Brain microvascular endothelial cell (primary cell): ENCODE results near the gene MAST1.

ENCODE experiments used
- DNase-seq: peaks from one replicate; pipeline ENCODE4 v3.0.0-alpha.2; 2020
- H3K27ac ChIP-seq: fragments of 250-450 bp; sonication (Bioruptor Pico); 2 replicates; pipeline ENCODE4 v1.5.1; 2020; ENCODE audit warnings: mild to moderate bottlenecking, moderate library complexity
- H3K27me3 ChIP-seq: fragments of 250-450 bp; sonication (Bioruptor Pico); replicated peaks from 2 replicates; pipeline ENCODE4 v1.5.1; 2020; ENCODE audit warnings: mild to moderate bottlenecking
- H3K36me3 ChIP-seq: fragments of 250-450 bp; sonication (Bioruptor Pico); replicated peaks from 2 replicates; pipeline ENCODE4 v1.5.1; 2020; ENCODE audit warnings: mild to moderate bottlenecking
- H3K4me3 ChIP-seq: 2 replicates; pipeline ENCODE4 v1.5.1; 2011; ENCODE audit warnings: low read depth, mild to moderate bottlenecking, control low read depth, low read length, moderate library complexity
- in situ Hi-C: cut with HindIII; loops from 2 replicates; pipeline ENCODE4 v1.10.0; 2017; ENCODE audit warnings: low sequenced_read_pairs, low pct_ligation_motif_present
- TF ChIP-seq, protein P1 (sequence below): IDR thresholded peaks from 2 replicates; pipeline ENCODE4 v1.5.1; 2011; ENCODE audit warnings: low read depth, mild to moderate bottlenecking, moderate library complexity, low read length, control low read depth, inconsistent platforms; ENCODE audit errors: missing control alignments

Gene MAST1

DNA sequence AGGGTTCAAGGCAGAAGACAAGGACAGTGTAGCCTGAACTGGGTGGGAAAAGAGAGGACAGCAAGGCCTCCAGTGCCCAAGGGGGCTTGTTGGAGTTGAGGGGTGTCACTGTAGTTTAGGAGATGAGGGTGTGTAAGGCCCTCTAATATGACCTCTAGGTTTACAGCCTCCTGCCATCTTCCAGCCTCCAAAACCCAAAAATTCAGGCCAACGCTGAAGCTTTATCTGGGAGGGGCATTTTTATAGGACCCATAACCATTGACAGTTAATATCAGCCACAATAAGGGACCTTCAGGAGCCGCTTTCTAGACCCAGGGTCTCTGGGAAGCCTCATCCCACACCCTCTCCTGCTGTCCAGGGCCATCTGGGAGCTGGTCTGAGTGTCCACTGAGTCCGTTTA, 45.9 kb downstream of the MAST1 start:
- H3K36me3 ChIP-seq = no peaks in the 10 kb centered on the region
- TF ChIP-seq, protein P1, sequence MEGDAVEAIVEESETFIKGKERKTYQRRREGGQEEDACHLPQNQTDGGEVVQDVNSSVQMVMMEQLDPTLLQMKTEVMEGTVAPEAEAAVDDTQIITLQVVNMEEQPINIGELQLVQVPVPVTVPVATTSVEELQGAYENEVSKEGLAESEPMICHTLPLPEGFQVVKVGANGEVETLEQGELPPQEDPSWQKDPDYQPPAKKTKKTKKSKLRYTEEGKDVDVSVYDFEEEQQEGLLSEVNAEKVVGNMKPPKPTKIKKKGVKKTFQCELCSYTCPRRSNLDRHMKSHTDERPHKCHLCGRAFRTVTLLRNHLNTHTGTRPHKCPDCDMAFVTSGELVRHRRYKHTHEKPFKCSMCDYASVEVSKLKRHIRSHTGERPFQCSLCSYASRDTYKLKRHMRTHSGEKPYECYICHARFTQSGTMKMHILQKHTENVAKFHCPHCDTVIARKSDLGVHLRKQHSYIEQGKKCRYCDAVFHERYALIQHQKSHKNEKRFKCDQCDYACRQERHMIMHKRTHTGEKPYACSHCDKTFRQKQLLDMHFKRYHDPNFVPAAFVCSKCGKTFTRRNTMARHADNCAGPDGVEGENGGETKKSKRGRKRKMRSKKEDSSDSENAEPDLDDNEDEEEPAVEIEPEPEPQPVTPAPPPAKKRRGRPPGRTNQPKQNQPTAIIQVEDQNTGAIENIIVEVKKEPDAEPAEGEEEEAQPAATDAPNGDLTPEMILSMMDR = no peak
- H3K4me3 ChIP-seq = no peak overlapping the region
- no peak for DNase-seq
- peaks cover 14% of the 10 kb centered on the region for H3K27me3 ChIP-seq
- in situ Hi-C loops = no loop called here
- H3K27ac ChIP-seq = no peak overlapping the region

DNA sequence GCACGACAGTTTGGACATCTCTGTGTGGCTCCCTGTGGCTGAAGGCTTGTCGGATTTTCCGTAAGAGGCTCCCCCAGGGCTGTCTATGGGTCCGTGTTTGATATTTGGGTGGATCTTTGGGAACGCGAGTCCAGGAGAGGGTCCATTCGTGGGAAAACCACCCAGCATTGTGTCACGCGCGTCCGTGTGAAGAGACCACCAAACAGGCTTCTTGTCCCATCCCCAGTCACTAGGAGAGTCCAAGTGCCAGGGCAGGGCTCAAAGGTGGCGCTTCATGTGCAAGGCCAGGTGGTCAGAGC, 46.3 kb downstream of the MAST1 start:
- in situ Hi-C loops = no loop called here
- DNase-seq = no peak
- Histone ChIP-seq H3K4me3 (no peak overlapping the region), H3K36me3 (no peaks in the 10 kb centered on the region), H3K27ac (no peak overlapping the region), H3K27me3 (peaks cover 14% of the 10 kb centered on the region)
- TF ChIP-seq, protein P1 = no peak

DNA sequence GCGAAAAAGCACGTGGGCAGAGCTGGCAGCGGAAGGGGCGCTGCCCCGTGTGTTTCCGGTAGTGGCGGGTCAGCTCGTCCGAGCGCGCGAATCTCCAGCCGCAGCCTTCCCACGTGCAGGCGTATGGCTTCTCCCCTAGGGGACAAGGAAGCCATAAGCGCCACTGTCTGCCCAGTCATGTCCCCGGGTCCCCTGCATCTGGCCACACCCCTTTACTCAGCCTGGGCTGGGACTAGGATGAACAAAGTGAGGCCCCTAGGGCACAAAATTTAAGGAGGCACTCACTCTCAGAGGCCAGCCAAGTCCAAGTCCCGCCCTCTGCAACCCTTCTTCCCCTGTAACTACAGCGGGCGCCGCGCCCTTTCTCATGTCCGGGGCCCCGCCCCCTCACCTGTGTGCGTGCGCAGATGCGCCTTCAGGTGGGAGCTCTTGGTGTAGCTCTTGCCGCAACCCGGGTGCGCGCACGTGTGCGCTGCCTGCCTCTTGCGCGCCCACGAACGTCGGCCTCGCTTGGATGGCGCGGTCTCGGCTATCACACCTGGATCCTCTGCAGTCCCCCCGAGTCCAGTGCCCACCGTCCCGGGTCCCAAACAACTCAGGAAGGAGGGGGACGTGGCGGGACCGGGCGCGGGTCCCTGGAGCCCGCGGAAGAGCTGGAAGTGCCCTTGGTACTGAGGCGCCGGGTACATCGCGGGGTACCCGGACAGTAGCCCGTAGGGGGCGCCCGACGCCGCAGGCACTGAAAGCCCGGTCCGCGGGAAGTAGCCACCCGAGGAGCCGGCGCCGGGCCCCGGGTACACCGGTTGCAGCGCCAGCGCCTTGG, 46.8 kb downstream of the MAST1 start:
- Histone ChIP-seq H3K4me3 (peak overlapping the region; percentile 9), H3K36me3 (no peaks in the 10 kb centered on the region), H3K27me3 (peaks cover 14% of the 10 kb centered on the region), H3K27ac (no peak overlapping the region)
- peak; percentile 18 for DNase-seq
- in situ Hi-C loops = no loop called here
- TF ChIP-seq, protein P1 = peak; percentile 69

DNA sequence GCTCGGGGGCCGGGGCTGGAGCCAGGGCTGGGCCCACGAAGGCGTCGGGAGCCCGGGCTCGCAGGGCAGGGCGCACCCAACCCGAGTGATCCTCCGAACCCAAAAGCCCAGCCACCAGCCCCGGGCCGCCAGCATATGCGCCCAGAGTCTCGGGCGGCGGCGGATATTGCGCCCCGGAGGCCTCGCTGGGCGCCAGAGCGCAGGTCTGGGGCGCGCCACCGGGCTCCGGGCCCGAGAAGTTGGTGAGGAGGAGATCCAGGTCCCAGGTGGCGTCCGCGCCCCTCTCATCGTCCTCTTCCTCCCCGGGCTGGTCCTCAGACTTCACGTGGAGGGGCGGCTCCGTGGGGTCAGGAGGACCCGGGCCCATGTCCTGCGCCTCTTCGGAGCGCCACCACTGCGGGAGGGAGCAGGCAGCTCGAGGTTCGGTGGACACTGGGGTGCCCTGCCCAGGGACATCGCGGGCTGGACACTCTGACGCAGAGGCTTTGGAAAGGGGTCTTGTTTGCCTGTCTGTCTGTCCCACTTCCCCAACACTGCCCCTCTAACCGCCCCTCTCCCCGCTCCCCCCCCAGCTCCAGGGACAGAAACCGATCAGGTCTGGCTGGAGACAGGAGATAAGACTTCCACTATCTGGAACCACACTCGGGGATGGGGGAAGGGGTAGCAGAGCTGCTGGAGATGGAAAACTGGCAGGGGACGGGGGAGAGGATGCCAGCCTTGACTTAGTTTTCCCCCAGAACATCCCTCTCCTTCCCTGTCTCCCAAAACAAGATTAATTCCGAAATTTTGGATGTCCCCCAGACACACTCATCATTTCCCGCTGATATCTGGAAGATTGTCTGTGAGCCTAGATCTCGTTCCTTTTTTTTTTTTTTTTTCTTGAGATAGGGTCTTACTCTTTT, 47.7 kb downstream of the MAST1 start:
- in situ Hi-C loops = no loop called here
- TF ChIP-seq, protein P1 = no peak
- Histone ChIP-seq H3K4me3 (no peak overlapping the region), H3K27me3 (peaks cover 14% of the 10 kb centered on the region), H3K36me3 (no peaks in the 10 kb centered on the region), H3K27ac (no peak overlapping the region)
- no peak for DNase-seq

DNA sequence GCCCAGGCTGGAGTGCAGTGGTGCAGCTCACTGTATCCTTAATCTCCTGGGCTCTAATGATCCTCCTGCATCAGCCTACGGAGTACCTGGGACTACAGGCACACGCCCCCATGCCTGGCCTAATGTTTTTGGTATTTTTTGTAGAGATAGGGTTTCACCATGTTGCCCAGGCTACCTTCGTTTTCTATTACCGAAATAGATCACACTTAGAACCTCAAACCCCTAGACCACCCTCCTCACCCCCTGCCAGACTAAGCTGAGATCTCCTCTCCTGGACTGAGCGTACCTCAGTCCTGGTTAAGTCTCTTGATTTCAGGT, 48.3 kb downstream of the MAST1 start:
- in situ Hi-C loops = no loop called here

More for the DNA sequence above, 48.3 kb downstream of the MAST1 start:
- Histone ChIP-seq H3K27me3 (peaks cover 14% of the 10 kb centered on the region), H3K4me3 (no peak overlapping the region), H3K27ac (no peak overlapping the region), H3K36me3 (no peaks in the 10 kb centered on the region)
- TF ChIP-seq, protein P1 = no peak
- no peak for DNase-seq
